Endometrium (tissue), 2 donors: ENCODE measurements around the gene CERS1.

Experiments used
- FAIRE-seq: peaks from 2 replicates; lab custom pipeline; 2012; peaks lifted over from hg19 to GRCh38; lab: Jason Lieb, UNC
- donor health status: control.
- donor health status: control.

Gene CERS1

DNA sequence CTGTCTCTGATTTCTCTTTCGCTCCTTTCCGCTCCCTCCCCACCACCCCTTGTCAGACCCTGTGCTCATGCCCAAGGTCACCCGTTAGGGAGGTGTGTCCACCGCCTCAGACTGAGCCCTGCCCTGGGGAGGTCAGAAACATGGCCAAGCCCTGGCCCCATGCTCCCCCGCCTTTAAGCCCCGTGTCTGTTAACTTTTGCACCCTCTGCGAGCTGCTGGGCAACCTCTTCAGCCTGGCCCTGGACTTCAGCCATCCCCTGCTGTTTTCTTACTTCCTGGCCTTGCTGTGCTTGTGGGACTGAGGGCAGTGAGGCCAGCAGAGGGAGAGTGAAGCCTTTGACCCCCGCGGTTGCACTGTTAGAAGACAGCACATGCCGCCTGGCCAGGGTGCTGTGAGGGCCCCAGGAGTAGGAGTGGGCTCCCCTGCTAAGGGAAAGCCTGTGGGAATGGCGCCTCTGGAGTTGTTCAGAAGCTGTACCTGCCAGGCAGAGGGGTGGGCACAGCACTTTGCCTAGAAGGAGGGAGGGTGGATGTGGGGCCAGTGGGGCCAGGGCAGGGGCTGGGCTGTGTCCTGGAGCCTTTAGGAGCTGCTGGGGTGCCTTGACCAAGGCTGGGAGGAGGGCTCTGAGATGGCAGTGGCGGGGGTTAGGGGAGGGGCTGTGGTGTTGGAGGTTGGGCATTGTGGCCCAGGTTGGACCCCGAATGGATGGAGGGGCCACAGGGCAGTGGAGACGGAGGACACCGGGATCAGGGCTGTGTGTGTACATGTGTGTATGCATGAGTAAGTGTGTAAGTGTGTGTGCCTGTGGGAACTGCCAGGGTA lies 56.3 kb downstream of the CERS1 start:
- FAIRE-seq: no peak

GRCh38 chr19:18834644-18834984 lies 61.3 kb downstream of the CERS1 start:
- FAIRE-seq: no peak

DNA sequence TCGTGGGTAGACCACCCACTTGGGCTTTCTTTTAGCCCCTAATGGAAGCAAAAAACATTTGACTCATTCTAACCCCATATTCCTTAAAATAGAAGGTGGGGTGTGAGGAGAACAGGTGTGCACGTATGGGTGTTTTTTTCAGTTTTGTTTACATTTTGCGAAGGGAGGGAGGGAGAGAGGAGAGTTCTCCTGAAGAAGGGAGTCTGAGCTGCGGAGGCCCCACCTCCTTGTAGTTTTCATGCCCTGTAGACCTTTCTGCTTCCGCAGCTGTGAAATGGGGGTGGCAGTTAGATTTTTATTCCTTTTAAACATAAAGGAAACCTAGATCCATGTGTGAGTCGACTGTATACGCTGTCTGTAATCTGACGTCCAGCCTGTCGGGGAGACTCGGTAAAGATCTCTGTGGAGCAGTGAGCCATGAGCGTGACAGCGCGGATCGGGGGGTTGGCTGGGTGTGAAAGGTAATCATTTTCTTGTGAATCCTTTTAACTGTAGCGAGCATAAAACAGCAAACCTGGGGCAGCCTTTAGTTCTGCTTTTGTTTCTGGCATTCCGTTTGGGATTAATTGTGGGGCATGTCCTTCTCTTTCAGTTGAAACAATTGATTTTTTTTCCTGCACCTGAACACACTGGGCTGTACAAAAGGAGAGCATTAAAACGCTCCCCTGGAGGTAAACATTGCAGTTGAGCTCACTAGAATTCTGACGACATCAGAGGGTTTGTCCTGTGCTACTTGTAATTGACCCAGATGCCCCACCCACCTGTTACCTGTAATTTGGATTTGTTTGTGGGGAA lies 61.9 kb downstream of the CERS1 start:
- no peak for FAIRE-seq

GRCh38 chr19:18833141-18833476 lies 62.8 kb downstream of the CERS1 start:
- no peak for FAIRE-seq

DNA sequence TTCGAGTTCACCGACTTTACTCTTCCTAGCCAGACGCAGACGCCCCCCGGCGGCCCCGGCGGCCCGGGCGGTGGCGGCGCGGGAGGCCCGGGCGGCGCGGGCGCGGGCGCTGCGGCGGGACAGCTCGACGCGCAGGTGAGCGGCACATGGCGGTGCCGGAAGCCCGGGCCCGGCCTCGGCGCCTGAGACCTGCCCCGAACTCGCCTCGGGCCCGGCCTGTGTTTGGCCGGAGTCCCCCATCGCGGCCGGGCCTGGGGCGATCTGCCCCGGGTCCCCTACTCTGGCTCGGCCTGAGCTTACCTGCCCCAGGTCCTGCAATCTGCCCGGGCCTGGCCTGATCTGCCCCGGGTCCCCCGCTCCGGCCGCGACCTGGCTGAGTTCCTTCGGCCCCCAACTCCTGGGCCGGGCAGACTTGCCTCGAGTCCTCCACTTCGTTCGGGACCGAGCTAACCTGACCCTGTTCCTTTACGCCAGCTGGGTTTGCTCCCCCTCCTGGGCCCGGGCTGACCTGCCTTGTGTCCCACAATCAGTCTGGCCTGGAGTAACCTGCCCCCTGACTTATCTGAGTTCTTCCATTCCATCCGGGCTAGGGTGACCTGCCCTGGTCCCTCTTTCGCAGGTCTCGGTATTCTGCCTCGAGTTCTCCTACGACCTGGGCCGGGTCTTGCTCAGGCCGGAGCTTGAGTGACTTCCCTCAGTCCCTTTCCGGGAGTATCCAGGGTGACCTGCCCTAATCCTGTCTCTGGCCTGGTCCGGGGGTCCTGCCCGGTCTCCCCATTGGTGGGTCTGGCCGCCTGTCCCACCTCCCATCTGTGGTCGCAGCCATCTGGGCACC lies 63.4 kb downstream of the CERS1 start:
- FAIRE-seq: no peak

DNA sequence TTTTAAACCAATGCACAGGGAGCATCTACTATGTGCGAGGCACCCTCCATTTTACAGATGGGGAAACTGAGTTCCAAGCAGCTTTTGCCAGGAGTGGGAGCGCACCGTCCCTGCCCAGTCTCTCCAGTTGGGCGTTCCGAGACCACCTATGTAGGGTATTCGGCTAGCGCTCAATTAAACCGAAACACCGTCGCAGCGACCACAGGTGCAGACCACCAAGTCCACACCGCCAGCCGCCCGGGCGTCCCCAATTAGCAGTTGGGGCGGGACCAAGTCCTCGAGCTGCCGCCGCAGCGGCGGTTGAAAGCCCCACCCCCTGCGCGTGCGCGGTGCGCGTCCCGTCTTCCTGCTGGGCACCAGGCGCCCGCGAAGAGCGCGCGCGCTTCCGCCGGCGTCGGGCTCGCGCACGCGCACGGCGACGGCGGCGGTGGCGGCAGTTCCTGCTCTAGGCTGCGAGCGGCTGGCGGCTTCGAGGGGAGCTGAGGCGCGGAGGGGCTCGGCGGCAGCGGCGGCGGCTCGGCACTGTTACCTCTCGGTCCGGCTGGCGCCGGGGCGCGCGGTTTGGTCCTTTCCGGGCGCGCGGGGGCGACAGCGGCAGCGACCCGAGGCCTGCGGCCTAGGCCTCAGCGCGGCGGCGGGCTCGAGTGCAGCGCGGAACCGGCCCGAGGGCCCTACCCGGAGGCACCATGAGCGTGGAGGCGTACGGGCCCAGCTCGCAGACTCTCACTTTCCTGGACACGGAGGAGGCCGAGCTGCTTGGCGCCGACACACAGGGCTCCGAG lies 64.2 kb downstream of the CERS1 start, which contains the start of gene UPF1:
Gene UPF1, plus strand, starts transcription at position 436 of the 782 bp plus-strand sequence. Its CDS starts 251 bp downstream, at position 687.
- no peak for FAIRE-seq

- no peak for FAIRE-seq
These were observed 65.5 kb downstream of the CERS1 start for GRCh38 chr19:18830488-18830887.

DNA sequence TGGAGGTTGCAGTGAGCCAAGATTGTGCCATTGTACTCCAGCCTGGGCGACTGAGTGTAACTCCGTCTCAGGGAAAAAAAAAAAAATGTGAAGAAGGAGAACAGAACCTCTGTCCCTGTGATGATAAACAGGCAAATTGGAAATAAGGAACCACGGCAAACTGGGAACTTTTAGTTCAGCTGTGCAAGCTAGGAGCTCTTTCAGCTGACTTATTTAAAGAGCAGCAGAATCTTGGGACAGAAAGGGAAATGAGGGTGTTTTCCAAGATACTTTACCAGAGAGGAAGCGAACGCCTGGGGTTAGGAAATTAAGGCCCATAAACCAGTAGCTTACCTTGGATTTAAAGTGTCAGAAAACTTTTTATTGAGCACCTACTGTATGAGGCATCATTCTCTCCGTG lies 67.2 kb downstream of the CERS1 start:
- no peak for FAIRE-seq
